GM12878 (cell line): ENCODE results near the gene B3GNT9. TPM values are rescaled to one million over a fixed set of nuclear protein-coding genes. Genes with fewer than 3 reads are reported as not detected.

Experiments used
- ATAC-seq: fragments of 200-7000 bp; cut with Tn5 transposase; 3 replicates; pipeline ENCODE4 v1.9.1; 2020; ENCODE audit warnings: mild to moderate bottlenecking, moderate library complexity
- BruUV-seq: library from RNA; stranded (reverse); fragments of 400-500 nt; replicated peaks from 2 replicates; lab custom pipeline; 2021; lab: Mats Ljungman, UMichigan
- CTCF ChIA-PET: fragments of 300-600 bp; sonication (Branson Sonifier 250); formaldehyde crosslinking; extraction: SDS; loops from one replicate; lab custom pipeline; 2021; ENCODE audit warnings: inconsistent platforms; lab: Yijun Ruan, JAX
- POLR2A ChIA-PET: fragments of 350-600 bp; formaldehyde crosslinking; extraction: SDS; loops from one replicate; lab custom pipeline; 2021; ENCODE audit warnings: inconsistent platforms; lab: Charles Lee
- RAD21 ChIA-PET: fragments of 300-600 bp; sonication (Branson Sonifier 250); formaldehyde crosslinking; loops from one replicate; lab custom pipeline; 2023; ENCODE audit warnings: antibody characterized with exemption; ENCODE audit not compliant: unreplicated experiment; lab: Charles Lee
- SMC1A ChIA-PET: fragments of 300-600 bp; sonication (Branson Sonifier 250); formaldehyde crosslinking; loops from one replicate; lab custom pipeline; 2023; ENCODE audit not compliant: unreplicated experiment, uncharacterized antibody; lab: Charles Lee
- DNase-seq: peaks from one replicate; pipeline ENCODE4 v3.0.0-alpha.2; 2011; ENCODE audit warnings: low read depth, low spot score
- FAIRE-seq: peaks from 3 replicates; lab custom pipeline; 2011; peaks lifted over from hg19 to GRCh38; lab: Jason Lieb, UNC
- H2AFZ ChIP-seq: 2 replicates; pipeline ENCODE4 v1.6.0; 2011; ENCODE audit warnings: low read depth, low read length, control low read depth; ENCODE audit not compliant: control insufficient read depth
- H3K27ac ChIP-seq: 2 replicates; pipeline ENCODE4 v1.5.1; 2011; ENCODE audit warnings: control low read depth; ENCODE audit not compliant: control insufficient read depth, insufficient read depth
- H3K27me3 ChIP-seq, 2 experiments: replicated peaks in 1 of 2; 2 replicates each; pipeline versions ENCODE4 v1.6.0 to v1.6.1; 2011; ENCODE audit warnings: low read length in 1 of 2; ENCODE audit not compliant: control insufficient read depth in 2 of 2, insufficient read depth in 2 of 2
- H3K36me3 ChIP-seq, 2 experiments: 2 replicates each; pipeline ENCODE4 v1.5.1; 2011; ENCODE audit warnings: low read length in 1 of 2; ENCODE audit not compliant: control insufficient read depth in 2 of 2, insufficient read depth in 2 of 2
- H3K4me1 ChIP-seq: 2 replicates; pipeline ENCODE4 v1.6.1; 2011; ENCODE audit warnings: mild to moderate bottlenecking, low read length, moderate library complexity, mixed read lengths; ENCODE audit not compliant: control insufficient read depth, insufficient read depth
- H3K4me2 ChIP-seq: 2 replicates; pipeline ENCODE4 v1.6.0; 2011; ENCODE audit warnings: control low read depth; ENCODE audit not compliant: control insufficient read depth, insufficient read depth
- H3K4me3 ChIP-seq: fragments of 200-600 bp; sonication (generic); 2 replicates; pipeline ENCODE4 v1.5.1; 2016
- H3K79me2 ChIP-seq: 2 replicates; pipeline ENCODE4 v1.6.0; 2011; ENCODE audit warnings: low read length; ENCODE audit not compliant: control insufficient read depth, insufficient read depth
- H3K9ac ChIP-seq: 2 replicates; pipeline ENCODE4 v1.8.0; 2011; ENCODE audit warnings: low read length, control low read depth, mixed read lengths; ENCODE audit not compliant: control insufficient read depth, insufficient read depth
- H3K9me3 ChIP-seq: replicated peaks from 3 replicates; pipeline ENCODE4 v1.5.1; 2011; ENCODE audit warnings: mild to moderate bottlenecking, low read length; ENCODE audit not compliant: control insufficient read depth, insufficient read depth
- H4K20me1 ChIP-seq: 2 replicates; pipeline ENCODE4 v1.6.0; 2011; ENCODE audit not compliant: control insufficient read depth, insufficient read depth
- EP300 ChIP-seq, 2 experiments: fragments of 150-350 bp in 1 of 2; IDR thresholded peaks; 2 replicates each; pipeline ENCODE4 v1.6.1; 2011 to 2012; ENCODE audit warnings: low read depth in 2 of 2, low read length in 2 of 2, borderline replicate concordance in 1 of 2, improper control_type of control experiment in 1 of 2, inconsistent platforms in 1 of 2; ENCODE audit not compliant: control insufficient read depth in 1 of 2
- FOXM1 ChIP-seq: IDR thresholded peaks from 2 replicates; pipeline ENCODE4 v1.6.1; 2012; ENCODE audit warnings: low read depth, mild to moderate bottlenecking, inconsistent platforms, low read length, moderate library complexity
- IKZF1 ChIP-seq: fragments of 450-650 bp; conservative IDR thresholded peaks from 2 replicates; pipeline ENCODE4 v1.6.1; 2017; ENCODE audit warnings: antibody characterized with exemption, mild to moderate bottlenecking
- IKZF2 ChIP-seq, 2 experiments: fragments of 450-650 bp; IDR thresholded peaks; 2 replicates each; pipeline ENCODE4 v1.6.1; 2017; ENCODE audit warnings: mild to moderate bottlenecking in 2 of 2, moderate library complexity in 2 of 2
- JUNB ChIP-seq: IDR thresholded peaks from 2 replicates; pipeline ENCODE4 v1.6.1; 2016; ENCODE audit warnings: antibody characterized with exemption, mild to moderate bottlenecking
- MYC ChIP-seq: IDR thresholded peaks from 2 replicates; pipeline ENCODE4 v1.6.1; 2011; ENCODE audit warnings: mild to moderate bottlenecking, low read length, moderate library complexity, inconsistent platforms; ENCODE audit not compliant: insufficient read depth, insufficient replicate concordance, insufficient read length, severe bottlenecking
- RAD21 ChIP-seq: IDR thresholded peaks from 2 replicates; pipeline ENCODE4 v1.6.1; 2011; ENCODE audit warnings: mild to moderate bottlenecking, low read depth, low read length, moderate library complexity; ENCODE audit not compliant: insufficient read depth
- SMARCA5 ChIP-seq: fragments of 450-650 bp; IDR thresholded peaks from 2 replicates; pipeline ENCODE4 v1.6.1; 2017; ENCODE audit warnings: mild to moderate bottlenecking
- SMC3 ChIP-seq: IDR thresholded peaks from 2 replicates; pipeline ENCODE4 v1.6.1; 2011; ENCODE audit warnings: low read length, improper control_type of control experiment, borderline replicate concordance
- WGBS: methylation state at CpG from one replicate; pipeline ENCODE4 v1.1.6; 2016; ENCODE audit warnings: low lambda C conversion rate; ENCODE audit not compliant: insufficient replicate concordance, insufficient coverage; ENCODE audit errors: missing lambda C conversion rate; 5-methylcytosine and 5-hydroxymethylcytosine counted together
- in situ Hi-C: fragments of 300-500 bp; cut with MboI; formaldehyde crosslinking; loops from 9 replicates; pipeline ENCODE4 v1.14.3; 2018; ENCODE audit warnings: mixed read lengths
- intact Hi-C: fragments of 100-400 bp; cut with micrococcal nuclease; formaldehyde crosslinking; loops from one replicate; pipeline ENCODE4 v1.14.2; 2022; ENCODE audit not compliant: unreplicated experiment
- polyA plus RNA-seq, 11 experiments: library from polyadenylated mRNA; depleted of rRNA in 4 of 11; unstranded in 6 of 11; stranded (reverse) in 5 of 11; fragments of >200 nt; fragmentation: Nextera tagmentation in 4 of 11; fragmentation: Illumina TruSeq in 1 of 11; extraction: Ambion mirVana in 4 of 11; extraction: Trizol in 1 of 11; gene quantifications; 1 replicate in 1 of 11; 2 replicates in 10 of 11; pipeline versions ENCODE4 v1.2.1 to v1.2.3, GENCODE V29; 2011 to 2016; ENCODE audit warnings: inconsistent platforms in 2 of 11, missing spikeins in 2 of 11, low read depth in 1 of 11
- total RNA-seq, 4 experiments: library from RNA; depleted of rRNA in 3 of 4; stranded (reverse); fragments of >200 nt in 3 of 4; fragmentation: Illumina TruSeq in 1 of 4; extraction: Trizol in 1 of 4; gene quantifications; 2 replicates each; pipeline versions ENCODE4 v1.2.1 to v1.2.3, GENCODE V29; 2013 to 2021
- TF ChIP-seq, protein P1 (sequence below): fragments of 450-650 bp; IDR thresholded peaks from 2 replicates; pipeline ENCODE4 v1.6.1; 2014; ENCODE audit warnings: mild to moderate bottlenecking
- TF ChIP-seq, protein P2 (sequence below), 3 experiments: IDR thresholded peaks in 2 of 3; conservative IDR thresholded peaks in 1 of 3; 2 replicates each; pipeline ENCODE4 v1.5.1; 2011; ENCODE audit warnings: low read depth in 3 of 3, low read length in 3 of 3, mild to moderate bottlenecking in 3 of 3, control low read depth in 2 of 3, moderate library complexity in 2 of 3, inconsistent platforms in 1 of 3, mixed read lengths in 1 of 3; ENCODE audit not compliant: control insufficient read depth in 2 of 3, insufficient read depth in 1 of 3; ENCODE audit errors: extremely low read depth in 1 of 3

Gene B3GNT9
- total and polyA plus RNA-seq, 10 of the 15 experiments (the other 5 are each of a cell fraction or from before 2014, with no cell fraction given): 0.08 to 5.0 (median 1.9) TPM

DNA sequence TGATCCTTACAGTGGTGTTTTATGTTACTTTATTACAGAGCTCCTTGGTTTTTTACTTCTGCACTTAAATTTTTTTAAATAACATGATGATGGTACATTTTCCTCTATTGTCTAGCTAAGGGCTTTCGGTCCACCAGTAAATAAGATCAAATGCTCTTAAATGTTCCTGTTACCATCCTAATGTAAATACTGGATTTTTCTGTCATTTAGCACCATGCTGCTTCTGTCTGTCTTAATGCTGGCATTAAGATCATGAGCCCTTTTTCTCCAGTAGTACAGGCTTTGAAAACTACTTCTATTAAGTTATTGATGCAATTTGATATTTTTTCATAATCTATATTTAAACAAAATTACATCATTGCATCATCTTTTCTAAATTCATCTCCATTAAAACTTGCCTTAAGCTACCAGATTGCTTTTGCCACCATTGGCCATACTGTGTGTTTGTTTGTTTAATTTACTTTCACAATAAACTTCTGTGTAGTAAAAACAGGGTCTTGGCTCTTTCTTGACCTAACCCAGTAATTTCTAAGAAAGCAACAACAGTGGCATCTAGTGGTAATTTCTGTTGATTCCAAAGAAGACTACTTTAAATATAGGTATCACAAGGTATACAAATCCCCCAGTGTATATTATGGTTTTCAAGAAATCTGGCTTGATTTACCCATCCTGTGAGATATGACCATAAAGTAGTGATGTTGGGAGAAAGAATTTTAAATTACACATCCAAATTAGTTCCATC, 50.1 kb downstream of the B3GNT9 start:
- in situ Hi-C loops: loop anchor here (5.0 kb wide), 1 partner anchor 83 kb away; no protein-coding TSS in a partner anchor
- no peak overlapping the region for H3K4me3 ChIP-seq
- no peak overlapping the region for H3K27ac ChIP-seq
- DNase-seq (no peak), FAIRE-seq (no peak), ATAC-seq (peak; percentile 71)
- intact Hi-C loops: loop anchor here (1.0 to 5.0 kb wide), 3 partner anchors 57 to 124 kb away; partner anchors contain the start of genes FBXL8 and TRADD
- TF ChIP-seq, protein P1, sequence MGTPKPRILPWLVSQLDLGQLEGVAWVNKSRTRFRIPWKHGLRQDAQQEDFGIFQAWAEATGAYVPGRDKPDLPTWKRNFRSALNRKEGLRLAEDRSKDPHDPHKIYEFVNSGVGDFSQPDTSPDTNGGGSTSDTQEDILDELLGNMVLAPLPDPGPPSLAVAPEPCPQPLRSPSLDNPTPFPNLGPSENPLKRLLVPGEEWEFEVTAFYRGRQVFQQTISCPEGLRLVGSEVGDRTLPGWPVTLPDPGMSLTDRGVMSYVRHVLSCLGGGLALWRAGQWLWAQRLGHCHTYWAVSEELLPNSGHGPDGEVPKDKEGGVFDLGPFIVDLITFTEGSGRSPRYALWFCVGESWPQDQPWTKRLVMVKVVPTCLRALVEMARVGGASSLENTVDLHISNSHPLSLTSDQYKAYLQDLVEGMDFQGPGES: no peak
- TF ChIP-seq IKZF1 (no peak), FOXM1 (no peak), SMC3 (peak; percentile 62; the same call in 1 of the 2 replicates), MYC (no peak), EP300 (IDR thresholded peaks at IDR 0.05; ENCODE audit: borderline replicate concordance in 1 of 2, control insufficient read depth in 1 of 2, low read depth in 2 of 2, low read length in 2 of 2) (no peak), JUNB (no peak; the same call in 1 of the 2 replicates), RAD21 (peak; percentile 71), IKZF2 (IDR thresholded peaks at IDR 0.05) (no peak), SMARCA5 (no peak)
- TF ChIP-seq, protein P2, sequence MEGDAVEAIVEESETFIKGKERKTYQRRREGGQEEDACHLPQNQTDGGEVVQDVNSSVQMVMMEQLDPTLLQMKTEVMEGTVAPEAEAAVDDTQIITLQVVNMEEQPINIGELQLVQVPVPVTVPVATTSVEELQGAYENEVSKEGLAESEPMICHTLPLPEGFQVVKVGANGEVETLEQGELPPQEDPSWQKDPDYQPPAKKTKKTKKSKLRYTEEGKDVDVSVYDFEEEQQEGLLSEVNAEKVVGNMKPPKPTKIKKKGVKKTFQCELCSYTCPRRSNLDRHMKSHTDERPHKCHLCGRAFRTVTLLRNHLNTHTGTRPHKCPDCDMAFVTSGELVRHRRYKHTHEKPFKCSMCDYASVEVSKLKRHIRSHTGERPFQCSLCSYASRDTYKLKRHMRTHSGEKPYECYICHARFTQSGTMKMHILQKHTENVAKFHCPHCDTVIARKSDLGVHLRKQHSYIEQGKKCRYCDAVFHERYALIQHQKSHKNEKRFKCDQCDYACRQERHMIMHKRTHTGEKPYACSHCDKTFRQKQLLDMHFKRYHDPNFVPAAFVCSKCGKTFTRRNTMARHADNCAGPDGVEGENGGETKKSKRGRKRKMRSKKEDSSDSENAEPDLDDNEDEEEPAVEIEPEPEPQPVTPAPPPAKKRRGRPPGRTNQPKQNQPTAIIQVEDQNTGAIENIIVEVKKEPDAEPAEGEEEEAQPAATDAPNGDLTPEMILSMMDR (IDR thresholded peaks at IDR 0.05 in 2 of 3, conservative IDR thresholded peaks at IDR 0.05 in 1 of 3; ENCODE audit: control insufficient read depth in 2 of 3, extremely low read depth in 1 of 3, insufficient read depth in 1 of 3, low read depth in 3 of 3, low read length in 3 of 3): peak in 1 of 3 experiments; percentile 34; a peak in 3 of 6 replicates
- no peaks in the 10 kb centered on the region for H3K27me3 ChIP-seq
- no peaks in the 10 kb centered on the region for H3K9me3 ChIP-seq
- TSS peak; percentile 51 for BruUV-seq
- no peaks in the 10 kb centered on the region for H4K20me1 ChIP-seq
- H3K4me2 ChIP-seq: no peak overlapping the region
- 95% methylated on average over 1 of the region's 1 CpG for WGBS
- no peak overlapping the region for H2AFZ ChIP-seq
- ChIA-PET POLR2A (interaction anchor here (2.2 kb wide), 1 partner anchor 84 kb away, joined by 12 read pairs; no protein-coding TSS in a partner anchor), SMC1A (interaction anchor here (0.8 to 4.0 kb wide), 28 partner anchors 9 to 208 kb away, joined by 3 to 57 read pairs (median 4); partner anchors contain the start of genes CBFB and PHAF1), RAD21 (interaction anchor here (0.6 to 6.5 kb wide), 13 partner anchors 32 to 147 kb away, joined by 3 to 85 read pairs (median 3); partner anchors contain the start of gene NOL3), CTCF (interaction anchor here (0.6 to 8.6 kb wide), 36 partner anchors 9 to 492 kb away, joined by 3 to 205 read pairs (median 4); partner anchors contain the start of genes ATP6V0D1, B3GNT9, CBFB and FBXL8)
- H3K79me2 ChIP-seq: no peaks in the 10 kb centered on the region
- no peak overlapping the region for H3K9ac ChIP-seq
- peaks cover 0 to 5% of the 10 kb centered on the region in 2 experiments; a peak in 1 of 4 replicates for H3K36me3 ChIP-seq
- H3K4me1 ChIP-seq: peaks cover 8% of the 10 kb centered on the region
